ENCODE measurements around the gene LRRC36. TPM values are rescaled to one million over a fixed set of nuclear protein-coding genes. Genes with fewer than 3 reads are reported as not detected.

LRRC36 gene
- total and polyA plus RNA-seq, 10 of the 15 experiments (the other 5 are each of a cell fraction or from before 2014, with no cell fraction given), result 0.45 to 2.0 (median 0.75) TPM; not detected in 1

- ATAC-seq (no peak), FAIRE-seq (no peak), DNase-seq (ENCODE audit: low read depth, low spot score) (no peak)
- TF ChIP-seq PAX5 (IDR thresholded peaks at IDR 0.05; ENCODE audit: borderline replicate concordance, low read depth, low read length), result no peak
- TF ChIP-seq GABPA (IDR thresholded peaks at IDR 0.05; ENCODE audit: low read depth), result no peak
- TF ChIP-seq MTA3 (IDR thresholded peaks at IDR 0.05; ENCODE audit: borderline replicate concordance, low read length), result no peak
- TF ChIP-seq STAT3 (IDR thresholded peaks at IDR 0.05; ENCODE audit: low read depth, low read length), result no peak
- no peak for TF ChIP-seq BCLAF1 (IDR thresholded peaks at IDR 0.05)
- TF ChIP-seq NR2C1 (IDR thresholded peaks at IDR 0.05), result no peak
- TF ChIP-seq ATF7 (IDR thresholded peaks at IDR 0.05; ENCODE audit: low read depth), result no peak
- no peak for TF ChIP-seq POU2F2 (IDR thresholded peaks at IDR 0.05; ENCODE audit: borderline replicate concordance, low read depth, low read length)
- TF ChIP-seq ZSCAN29 (IDR thresholded peaks at IDR 0.05), result no peak
- TF ChIP-seq ELK1 (IDR thresholded peaks at IDR 0.05; ENCODE audit: low read depth, low read length), result no peak
- TF ChIP-seq NFIC (IDR thresholded peaks at IDR 0.05; ENCODE audit: low read depth, low read length), result no peak
- no peak for TF ChIP-seq SREBF1 (IDR thresholded peaks at IDR 0.05; ENCODE audit: low read length)
- TF ChIP-seq NBN (IDR thresholded peaks at IDR 0.05), result no peak
- no peak for TF ChIP-seq IRF4 (IDR thresholded peaks at IDR 0.05; ENCODE audit: low read depth, low read length)
- Histone ChIP-seq H2AFZ (ENCODE audit: control insufficient read depth, low read depth, low read length) (peak overlapping the region; percentile 29; the same call in 1 of the 2 replicates), H3K27me3 (replicated peaks in 1 of 2; ENCODE audit: control insufficient read depth in 2 of 2, insufficient read depth in 2 of 2, low read length in 1 of 2) (no peaks in the 10 kb centered on the region), H4K20me1 (ENCODE audit: control insufficient read depth, insufficient read depth) (no peaks in the 10 kb centered on the region), H3K79me2 (ENCODE audit: control insufficient read depth, insufficient read depth, low read length) (no peaks in the 10 kb centered on the region), H3K27ac (ENCODE audit: control insufficient read depth, insufficient read depth) (peak overlapping the region; percentile 23), H3K4me1 (ENCODE audit: control insufficient read depth, insufficient read depth, low read length) (peaks cover 25% of the 10 kb centered on the region), H3K36me3 (ENCODE audit: control insufficient read depth in 2 of 2, insufficient read depth in 2 of 2, low read length in 1 of 2) (no peaks in the 10 kb centered on the region), H3K9ac (ENCODE audit: control insufficient read depth, insufficient read depth, low read length) (no peak overlapping the region; the same call in 1 of the 2 replicates), H3K4me3 (no peak overlapping the region), H3K4me2 (ENCODE audit: control insufficient read depth, insufficient read depth) (no peak overlapping the region), H3K9me3 (replicated peaks; ENCODE audit: control insufficient read depth, insufficient read depth, low read length) (no peaks in the 10 kb centered on the region)
- BruUV-seq (replicated peaks), result no TSS peak
- POLR2A ChIA-PET, result interaction anchor here (1.6 kb wide), 1 partner anchor 12 kb away, joined by 7 read pairs; no protein-coding TSS in a partner anchor
- SMC1A ChIA-PET (ENCODE audit: uncharacterized antibody, unreplicated experiment), result interaction anchor here (1.3 to 2.2 kb wide), 3 partner anchors 9 to 34 kb away, joined by 3 to 9 read pairs (median 3); partner anchors contain the start of genes KCTD19 and LRRC36
- intact Hi-C loops (cut with micrococcal nuclease; ENCODE audit: unreplicated experiment) (no loop called here), in situ Hi-C loops (cut with MboI) (no loop called here)
- RAD21 ChIA-PET (ENCODE audit: unreplicated experiment), result interaction anchor here (0.7 to 2.6 kb wide), 2 partner anchors 13 to 282 kb away, joined by 3 to 13 read pairs; partner anchors contain the start of genes KCTD19 and LRRC36
- CTCF ChIA-PET, result interaction anchor here (0.8 to 3.7 kb wide), 5 partner anchors 13 to 56 kb away, joined by 3 to 20 read pairs (median 4); partner anchors contain the start of genes KCTD19 and LRRC36
Observed at GRCh38 chr16:67312719-67313118, 13.9 kb upstream of the LRRC36 start.
